Measurements from ENCODE around the gene PGM1. TPM values are rescaled to one million over a fixed set of nuclear protein-coding genes. Genes with fewer than 3 reads are reported as not detected.

The PGM1 gene
- total and polyA plus RNA-seq, 2 of the 4 experiments (the other 2 are of a cell fraction): 42.6 to 94.5 TPM

GRCh38 chr1:63662056-63662836, 69.0 kb downstream of the PGM1 start:
- Histone ChIP-seq H3K9me3 (ENCODE audit: control insufficient read depth, insufficient read depth, low read length) (peaks cover 2% of the 10 kb centered on the region; the same call in 1 of the 2 replicates), H4K91ac (ENCODE audit: insufficient read depth, low read depth, low read length) (peak overlapping the region; percentile 67), H3K56ac (ENCODE audit: extremely low read depth, insufficient read depth, low read length) (no peak overlapping the region), H2BK120ac (ENCODE audit: low read depth, low read length) (peak overlapping the region; percentile 79), H3K27ac (ENCODE audit: insufficient read depth, low read length) (peak overlapping the region; percentile 31), H2AK5ac (ENCODE audit: low read depth, low read length) (peak overlapping the region; percentile 83), H3K4ac (ENCODE audit: low read depth, low read length) (peak overlapping the region; percentile 49), H3K4me2 (ENCODE audit: low read depth, low read length) (no peak overlapping the region; the same call in 1 of the 2 replicates), H2AFZ (replicated peaks; ENCODE audit: low read length, poor library complexity) (peak overlapping the region; percentile 81), H3K23ac (ENCODE audit: low read depth, low read length) (peak overlapping the region; percentile 3; the same call in 1 of the 2 replicates), H3K4me3 (ENCODE audit: insufficient read depth, low read depth, low read length) (no peak overlapping the region), H4K5ac (ENCODE audit: low read depth, low read length) (peak overlapping the region; percentile 55; the same call in 1 of the 2 replicates), H3K36me3 (ENCODE audit: control insufficient read depth, insufficient read depth, low read length) (peaks cover 7% of the 10 kb centered on the region), H2BK5ac (ENCODE audit: low read depth, low read length, poor library complexity, severe bottlenecking) (peak overlapping the region; percentile 92), H2BK15ac (ENCODE audit: low read depth, low read length) (peak overlapping the region; percentile 25; the same call in 2 of the 3 replicates), H4K20me1 (ENCODE audit: insufficient read depth, low read length) (no peaks in the 10 kb centered on the region), H3K4me1 (ENCODE audit: control insufficient read depth, insufficient read depth, low read length) (peaks cover 16% of the 10 kb centered on the region), H3K79me1 (ENCODE audit: low read depth in 1 of 2, low read length in 2 of 2) (no peaks in the 10 kb centered on the region), H2AK9ac (replicated peaks; ENCODE audit: low read depth, low read length, poor library complexity) (peak overlapping the region; percentile 63), H3K9me1 (ENCODE audit: insufficient read depth, low read length) (peaks cover 13% of the 10 kb centered on the region), H3K27me3 (ENCODE audit: control insufficient read depth, insufficient read depth, low read length) (no peaks in the 10 kb centered on the region), H3K18ac (ENCODE audit: low read depth, low read length) (peak overlapping the region; percentile 67), H4K8ac (ENCODE audit: low read depth in 2 of 2, low read length in 2 of 2) (peak overlapping the region; percentile 44 to 73; a peak in 3 of 4 replicates), H3K14ac (replicated peaks; ENCODE audit: low read depth, low read length) (peak overlapping the region; percentile 73), H3K9ac (ENCODE audit: low read depth, low read length) (no peak overlapping the region), H2BK20ac (ENCODE audit: low read depth, low read length) (peak overlapping the region; percentile 30)
- no TSS peak for BruUV-seq (replicated peaks)
- dilution Hi-C loops (cut with HindIII; ENCODE audit: low sequenced_read_pairs, unreplicated experiment): no loop called here
- in situ Hi-C loops (cut with MboI; ENCODE audit: low sequenced_read_pairs): no loop called here
- ChIA-PET CTCF (interaction anchor here (1.0 to 2.0 kb wide), 2 partner anchors 12 to 27 kb away, joined by 3 to 7 read pairs; no protein-coding TSS in a partner anchor), POLR2A (ENCODE audit: unreplicated experiment) (no interaction called here)
- no CpG with 5 or more reads among the region's 10 CpGs for WGBS, 2 experiments (ENCODE audit: extremely low coverage in 2 of 2, insufficient read length in 1 of 2)
- DNase-seq (peak; percentile 67), ATAC-seq (ENCODE audit: low read depth) (peak; percentile 64)
- intact Hi-C loops (cut with micrococcal nuclease): no loop called here
- TF ChIP-seq POLR2A (IDR thresholded peaks at IDR 0.05; ENCODE audit: low read depth, low read length) (no peak), NFE2L2 (IDR thresholded peaks at IDR 0.05; ENCODE audit: low read depth, low read length) (no peak), ELK1 (IDR thresholded peaks at IDR 0.05; ENCODE audit: borderline replicate concordance, low read depth, low read length) (no peak), RAD21 (IDR thresholded peaks at IDR 0.05; ENCODE audit: low read length) (no peak), MXI1 (IDR thresholded peaks at IDR 0.05; ENCODE audit: borderline replicate concordance, low read depth, low read length) (no peak), SMC3 (IDR thresholded peaks at IDR 0.05; ENCODE audit: low read depth, low read length) (no peak), RFX5 (IDR thresholded peaks at IDR 0.05; ENCODE audit: low read depth, low read length) (no peak), CTCF (conservative IDR thresholded peaks at IDR 0.05; ENCODE audit: low read depth, low read length) (no peak), MAFK (IDR thresholded peaks at IDR 0.05; ENCODE audit: low read depth, low read length) (no peak), RCOR1 (IDR thresholded peaks at IDR 0.05; ENCODE audit: insufficient replicate concordance, low read length) (no peak), USF2 (IDR thresholded peaks at IDR 0.05; ENCODE audit: low read depth, low read length) (no peak), CHD1 (IDR thresholded peaks at IDR 0.05; ENCODE audit: low read depth, low read length) (no peak), CEBPB (IDR thresholded peaks at IDR 0.05; ENCODE audit: low read depth, low read length) (no peak), MAZ (IDR thresholded peaks at IDR 0.05; ENCODE audit: borderline replicate concordance, low read depth, low read length) (no peak)

Measured in IMR-90 (cell line).